GM21786 (cell line): ENCODE measurements around the gene RASGRP2.
A peak's percentile ranks its signal among the peaks of the same experiment; 100 is the strongest.

Experiments
- ATAC-seq: cut with Tn5 transposase; IDR thresholded peaks from one replicate; pipeline ENCODE4 v1.9.1; 2021; ENCODE audit not compliant: unreplicated experiment

RASGRP2 gene

GRCh38 chr11:64698427-64698826, 45.5 kb downstream of the RASGRP2 start:
- no peak for ATAC-seq

GRCh38 chr11:64697663-64698375, 46.1 kb downstream of the RASGRP2 start:
- ATAC-seq: no peak

- ATAC-seq: no peak
Observed at GRCh38 chr11:64696045-64696444, 47.9 kb downstream of the RASGRP2 start.

- no peak for ATAC-seq
Observed at GRCh38 chr11:64695548-64695947, 48.4 kb downstream of the RASGRP2 start.

- ATAC-seq: no peak
Observed at GRCh38 chr11:64694821-64695365, 49.0 kb downstream of the RASGRP2 start.

GRCh38 chr11:64694026-64694755, 49.8 kb downstream of the RASGRP2 start:
- ATAC-seq: no peak

GRCh38 chr11:64692764-64693331, 51.1 kb downstream of the RASGRP2 start:
- no peak for ATAC-seq

GRCh38 chr11:64691543-64691942, 52.4 kb downstream of the RASGRP2 start:
- ATAC-seq: no peak

- ATAC-seq: no peak
Observed at GRCh38 chr11:64690235-64690634, 53.7 kb downstream of the RASGRP2 start.

GRCh38 chr11:64688534-64688982, 55.4 kb downstream of the RASGRP2 start:
- peak; percentile 79 for ATAC-seq

GRCh38 chr11:64687643-64688533, 56.1 kb downstream of the RASGRP2 start:
- no peak for ATAC-seq

GRCh38 chr11:64687204-64687603, 56.7 kb downstream of the RASGRP2 start:
- ATAC-seq: no peak

- ATAC-seq: no peak
Observed at GRCh38 chr11:64686466-64687170, 57.3 kb downstream of the RASGRP2 start.

- ATAC-seq: no peak
Observed at GRCh38 chr11:64685536-64685935, 58.4 kb downstream of the RASGRP2 start.

GRCh38 chr11:64684357-64684756, 59.6 kb downstream of the RASGRP2 start:
- no peak for ATAC-seq

- ATAC-seq: no peak
Observed at GRCh38 chr11:64681171-64681570, 62.8 kb downstream of the RASGRP2 start.

GRCh38 chr11:64679846-64680245, 64.1 kb downstream of the RASGRP2 start:
- ATAC-seq: no peak

GRCh38 chr11:64677441-64678023, 66.4 kb downstream of the RASGRP2 start:
- ATAC-seq: no peak
